Coronary artery (tissue), 2 donors: ENCODE measurements around the gene CDH4.

Experiments
- DNase-seq: peaks from one replicate; pipeline ENCODE4 v3.0.0-alpha.2; 2017; ENCODE audit warnings: low spot score
- H3K27ac ChIP-seq, 2 donors: fragments of 200-600 bp; sonication (generic); one replicate each; pipeline ENCODE4 v1.5.1; 2016 to 2019
- H3K4me3 ChIP-seq: fragments of 200-600 bp; sonication (generic); 2 replicates; pipeline ENCODE4 v1.5.1; 2016; ENCODE audit warnings: mild to moderate bottlenecking, moderate library complexity
- TF ChIP-seq, protein P1 (sequence below): fragments of 200-600 bp; sonication (generic); IDR thresholded peaks from one replicate; pipeline ENCODE4 v1.5.1; 2019; ENCODE audit warnings: antibody characterized with exemption

CDH4 gene

DNA sequence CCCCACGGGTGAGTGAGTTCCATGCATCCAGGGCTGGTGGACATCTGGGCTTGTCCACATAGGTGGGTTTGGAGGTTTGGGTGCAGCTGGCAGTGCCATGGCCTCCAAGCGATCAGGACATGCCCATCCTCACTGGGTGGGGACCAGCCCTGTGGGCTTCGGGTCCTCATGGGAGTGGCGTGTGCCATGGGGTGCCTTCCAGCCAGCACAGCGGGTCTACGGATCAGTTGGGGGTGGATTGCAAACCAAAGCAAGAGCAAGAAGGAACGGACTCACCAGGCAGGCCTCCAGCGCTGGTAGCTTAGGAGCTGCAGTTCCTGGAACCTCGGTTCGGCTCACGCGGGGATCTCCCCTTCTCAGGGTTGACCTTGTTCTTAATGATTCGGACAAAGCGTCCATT lies 449.3 kb downstream of the CDH4 start:
- no peak for DNase-seq
- TF ChIP-seq, protein P1, sequence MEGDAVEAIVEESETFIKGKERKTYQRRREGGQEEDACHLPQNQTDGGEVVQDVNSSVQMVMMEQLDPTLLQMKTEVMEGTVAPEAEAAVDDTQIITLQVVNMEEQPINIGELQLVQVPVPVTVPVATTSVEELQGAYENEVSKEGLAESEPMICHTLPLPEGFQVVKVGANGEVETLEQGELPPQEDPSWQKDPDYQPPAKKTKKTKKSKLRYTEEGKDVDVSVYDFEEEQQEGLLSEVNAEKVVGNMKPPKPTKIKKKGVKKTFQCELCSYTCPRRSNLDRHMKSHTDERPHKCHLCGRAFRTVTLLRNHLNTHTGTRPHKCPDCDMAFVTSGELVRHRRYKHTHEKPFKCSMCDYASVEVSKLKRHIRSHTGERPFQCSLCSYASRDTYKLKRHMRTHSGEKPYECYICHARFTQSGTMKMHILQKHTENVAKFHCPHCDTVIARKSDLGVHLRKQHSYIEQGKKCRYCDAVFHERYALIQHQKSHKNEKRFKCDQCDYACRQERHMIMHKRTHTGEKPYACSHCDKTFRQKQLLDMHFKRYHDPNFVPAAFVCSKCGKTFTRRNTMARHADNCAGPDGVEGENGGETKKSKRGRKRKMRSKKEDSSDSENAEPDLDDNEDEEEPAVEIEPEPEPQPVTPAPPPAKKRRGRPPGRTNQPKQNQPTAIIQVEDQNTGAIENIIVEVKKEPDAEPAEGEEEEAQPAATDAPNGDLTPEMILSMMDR, result no peak
- no peak overlapping the region for H3K27ac ChIP-seq

DNA sequence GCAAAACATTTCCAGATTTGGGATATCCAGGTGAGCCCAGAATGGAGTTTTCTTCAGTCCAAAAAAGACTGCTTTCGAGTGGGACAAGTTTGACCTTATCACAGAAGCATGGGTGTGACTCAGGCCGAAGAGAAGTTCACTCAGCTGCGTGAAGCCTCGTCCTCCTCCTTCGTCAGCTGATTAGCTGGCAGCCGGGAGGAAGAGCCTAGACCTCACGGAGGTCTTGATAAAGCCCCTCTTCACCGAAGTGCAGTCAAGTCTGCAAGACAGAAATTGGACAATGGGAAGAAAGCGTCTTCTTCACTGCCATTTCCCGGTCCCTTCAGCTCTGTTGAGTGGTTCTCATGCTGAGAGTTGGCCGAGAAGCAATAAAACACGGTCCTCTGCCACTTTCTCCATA lies 449.7 kb downstream of the CDH4 start:
- Histone ChIP-seq H3K4me3 (no peak overlapping the region), H3K27ac (no peak overlapping the region)
- TF ChIP-seq, protein P1, result no peak
- no peak for DNase-seq

More for the DNA sequence above, 449.3 kb downstream of the CDH4 start:
- H3K4me3 ChIP-seq, result no peak overlapping the region

DNA sequence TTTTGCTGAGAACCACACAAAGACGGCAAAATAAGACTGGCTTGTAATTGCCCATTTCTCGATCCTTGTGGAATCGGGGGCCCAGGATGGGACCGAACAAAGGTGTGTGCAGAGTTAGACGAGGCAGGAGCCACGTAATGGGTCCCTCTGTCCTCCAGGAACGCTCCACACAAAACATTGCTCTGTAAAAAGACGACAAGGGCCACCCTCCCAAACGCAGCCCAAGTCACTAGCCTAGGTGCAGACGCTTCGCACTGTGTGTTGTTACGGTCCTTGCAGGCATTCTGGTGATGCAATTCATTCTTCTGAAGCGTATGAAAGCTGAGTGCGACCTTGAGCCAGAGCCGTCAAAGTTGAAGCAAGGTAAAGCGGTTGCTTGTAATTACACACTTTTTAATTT lies 450.2 kb downstream of the CDH4 start:
- Histone ChIP-seq H3K27ac (no peak overlapping the region), H3K4me3 (no peak overlapping the region)
- DNase-seq, result no peak
- TF ChIP-seq, protein P1, result no peak

DNA sequence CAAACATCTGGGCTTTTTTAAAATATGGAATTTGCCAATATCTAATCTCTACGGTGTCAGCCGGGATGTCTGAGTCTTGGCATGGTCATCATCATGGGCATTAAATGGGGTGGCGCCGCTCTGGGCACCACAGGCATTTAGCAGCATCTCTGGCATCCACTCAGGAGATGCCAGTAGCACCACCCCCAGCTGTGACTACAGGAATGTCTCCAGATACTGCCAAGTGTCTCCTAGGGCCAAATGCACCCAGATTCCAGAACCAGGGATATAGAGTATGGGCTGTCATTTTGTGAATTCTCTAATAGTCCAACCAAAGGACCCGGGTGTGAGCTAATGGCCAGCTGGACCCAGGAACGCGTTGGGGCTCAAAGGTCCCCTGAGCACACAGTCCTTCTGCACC lies 452.6 kb downstream of the CDH4 start:
- TF ChIP-seq, protein P1, result no peak
- DNase-seq, result no peak
- no peak overlapping the region for H3K27ac ChIP-seq
- no peak overlapping the region for H3K4me3 ChIP-seq

DNA sequence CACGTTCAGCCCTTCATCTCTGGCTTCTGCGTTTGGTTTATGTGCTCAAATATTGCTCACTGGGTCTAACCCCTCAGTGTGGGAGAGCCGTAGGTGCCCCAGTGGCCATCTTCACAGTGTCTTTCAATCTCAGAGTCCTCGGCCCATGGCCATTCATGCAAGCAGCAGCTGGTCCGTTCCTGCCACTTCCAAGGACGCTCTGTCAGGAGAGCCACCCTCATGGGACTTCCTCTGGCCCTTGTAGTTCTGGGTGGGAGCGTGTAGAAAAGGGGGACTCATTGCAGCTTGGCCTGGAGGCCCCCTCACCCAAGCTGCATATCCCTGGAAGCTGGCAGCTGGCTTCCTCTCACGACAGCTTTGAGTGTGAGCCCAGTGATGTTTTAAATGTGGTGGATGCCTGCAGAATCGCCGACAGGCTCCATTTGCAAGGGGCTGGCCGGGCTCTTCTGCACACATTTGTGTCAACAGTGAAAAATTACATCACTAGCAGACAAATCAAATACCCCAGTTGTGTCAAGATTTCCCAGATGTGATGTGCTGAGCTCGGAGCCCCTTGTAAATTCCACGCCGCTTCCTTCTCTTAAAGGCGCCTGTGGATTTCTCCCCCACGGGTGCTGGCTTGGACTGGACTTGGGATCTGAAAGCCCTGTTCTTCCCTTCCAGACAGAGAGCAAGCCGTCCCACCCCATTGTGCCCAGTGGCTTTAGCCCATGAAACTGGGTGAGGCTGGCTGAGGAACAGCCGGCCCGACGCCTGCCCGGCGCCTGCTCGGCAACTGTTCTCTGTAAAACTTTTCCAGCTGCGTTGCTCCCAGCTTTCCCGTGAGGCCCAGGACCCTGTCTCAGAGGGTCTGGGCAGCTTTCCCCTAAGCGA lies 453.6 kb downstream of the CDH4 start:
- no peak overlapping the region for H3K27ac ChIP-seq
- TF ChIP-seq, protein P1, result no peak

DNA sequence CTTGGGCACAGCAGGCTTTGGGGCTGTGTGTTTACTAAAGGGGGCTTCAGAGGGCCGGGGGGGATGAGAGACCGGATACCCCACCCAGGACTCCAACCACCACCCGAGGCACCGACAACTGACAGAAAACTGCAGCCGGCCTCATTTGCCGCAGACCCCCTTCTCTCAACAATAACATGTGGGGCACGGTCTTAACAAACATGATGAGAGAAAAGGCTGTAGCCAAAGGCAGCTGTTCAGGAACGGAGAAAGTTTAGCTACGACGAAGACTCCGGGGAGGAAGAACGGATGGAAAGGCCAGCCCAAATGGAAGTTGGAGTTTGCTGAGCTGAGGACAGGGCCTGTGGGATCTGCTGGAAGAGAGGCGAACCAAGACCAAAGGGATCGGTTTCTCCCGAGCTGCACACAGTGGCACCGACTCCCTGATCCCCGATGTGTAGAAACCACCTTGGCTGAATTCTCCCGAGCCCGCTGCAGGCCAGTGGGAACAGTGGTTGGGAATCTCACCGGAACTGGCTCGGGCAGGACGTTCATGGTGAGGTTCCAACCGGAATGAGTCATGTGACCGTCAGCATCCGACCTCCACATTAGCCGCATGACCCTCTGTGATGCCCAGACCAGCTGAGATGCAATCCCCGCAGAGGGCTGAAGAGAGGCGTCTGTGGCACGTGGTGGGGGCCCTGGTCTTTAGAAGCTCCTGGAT lies 454.3 kb downstream of the CDH4 start:
- no peak for DNase-seq
- Histone ChIP-seq H3K4me3 (no peak overlapping the region), H3K27ac (no peak overlapping the region)
- TF ChIP-seq, protein P1, result no peak

More for the DNA sequence above, 453.6 kb downstream of the CDH4 start:
- H3K4me3 ChIP-seq, result no peak overlapping the region
- DNase-seq, result no peak
